Calu3 (cell line): ENCODE measurements around the gene DOCK1. TPM values are rescaled to one million over a fixed set of nuclear protein-coding genes. Genes with fewer than 3 reads are reported as not detected.

Source experiments
- BruUV-seq: library from RNA; stranded (reverse); fragments of 400-500 nt; replicated peaks from 2 replicates; lab custom pipeline; 2021; lab: Mats Ljungman, UMichigan
- CTCF ChIA-PET: fragments of 300-600 bp; sonication (Branson Sonifier 250); formaldehyde crosslinking; loops from one replicate; lab custom pipeline; 2022; ENCODE audit warnings: antibody characterized with exemption; lab: Charles Lee
- DNase-seq: peaks from one replicate; pipeline ENCODE4 v3.0.0; 2022
- H3K27ac Mint-ChIP-seq: one replicate; pipeline ENCODE4 v1.8.0; 2022; ENCODE audit warnings: mixed read lengths; ENCODE audit not compliant: unreplicated experiment
- H3K27me3 Mint-ChIP-seq: one replicate; pipeline ENCODE4 v1.8.0; 2022; ENCODE audit warnings: mixed read lengths; ENCODE audit not compliant: unreplicated experiment
- H3K36me3 Mint-ChIP-seq: one replicate; pipeline ENCODE4 v1.8.0; 2022; ENCODE audit warnings: mild to moderate bottlenecking, moderate library complexity, mixed read lengths; ENCODE audit not compliant: insufficient read depth, unreplicated experiment
- H3K4me1 Mint-ChIP-seq: one replicate; pipeline ENCODE4 v1.8.0; 2022; ENCODE audit warnings: mild to moderate bottlenecking, low read depth, mixed read lengths; ENCODE audit not compliant: unreplicated experiment
- H3K4me3 Mint-ChIP-seq: one replicate; pipeline ENCODE4 v1.8.0; 2022; ENCODE audit warnings: mild to moderate bottlenecking, low read depth, moderate library complexity, mixed read lengths; ENCODE audit not compliant: unreplicated experiment
- H3K9me3 Mint-ChIP-seq: one replicate; pipeline ENCODE4 v1.8.0; 2022; ENCODE audit warnings: low read depth, mixed read lengths; ENCODE audit not compliant: unreplicated experiment
- intact Hi-C: fragments of 100-400 bp; cut with micrococcal nuclease; formaldehyde crosslinking; loops from one replicate; pipeline ENCODE4 v1.10.0; 2022; ENCODE audit not compliant: unreplicated experiment
- total RNA-seq: library from RNA; stranded (reverse); gene quantifications from 2 replicates; pipeline ENCODE4 v1.2.3, GENCODE V29; 2022
- TF ChIP-seq, protein P1 (sequence below): fragments of 200-600 bp; IDR thresholded peaks from one replicate; pipeline ENCODE4 v1.8.0; 2022; ENCODE audit warnings: antibody characterized with exemption; ENCODE audit not compliant: unreplicated experiment

The DOCK1 gene
- total RNA-seq, 1 experiment from 2014 or later, result 34.2 TPM

DNA sequence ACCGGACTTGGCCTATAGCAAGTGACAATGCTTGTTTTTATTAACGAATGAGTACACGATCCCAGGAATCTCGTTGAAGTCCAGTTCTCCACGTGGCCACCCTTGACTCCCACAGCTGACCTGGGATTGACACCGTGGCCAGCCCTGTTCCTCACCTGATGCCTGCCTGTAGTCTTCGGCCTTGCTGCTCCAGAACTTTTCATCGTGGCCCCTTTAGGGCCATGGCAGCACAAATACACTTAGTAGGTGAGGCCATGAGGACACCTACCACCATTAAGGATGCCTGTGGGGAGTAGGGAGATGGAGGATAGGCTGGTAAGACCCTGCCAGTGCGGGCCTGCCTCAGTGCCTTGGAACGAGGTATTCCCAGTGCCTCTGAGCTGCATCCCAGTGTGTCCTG lies 321.8 kb downstream of the DOCK1 start:
- Mint-ChIP-seq H3K27me3 (no peaks in the 10 kb centered on the region), H3K4me3 (no peak overlapping the region), H3K27ac (no peak overlapping the region), H3K9me3 (no peaks in the 10 kb centered on the region), H3K36me3 (no peaks in the 10 kb centered on the region), H3K4me1 (no peaks in the 10 kb centered on the region)
- TF ChIP-seq, protein P1, sequence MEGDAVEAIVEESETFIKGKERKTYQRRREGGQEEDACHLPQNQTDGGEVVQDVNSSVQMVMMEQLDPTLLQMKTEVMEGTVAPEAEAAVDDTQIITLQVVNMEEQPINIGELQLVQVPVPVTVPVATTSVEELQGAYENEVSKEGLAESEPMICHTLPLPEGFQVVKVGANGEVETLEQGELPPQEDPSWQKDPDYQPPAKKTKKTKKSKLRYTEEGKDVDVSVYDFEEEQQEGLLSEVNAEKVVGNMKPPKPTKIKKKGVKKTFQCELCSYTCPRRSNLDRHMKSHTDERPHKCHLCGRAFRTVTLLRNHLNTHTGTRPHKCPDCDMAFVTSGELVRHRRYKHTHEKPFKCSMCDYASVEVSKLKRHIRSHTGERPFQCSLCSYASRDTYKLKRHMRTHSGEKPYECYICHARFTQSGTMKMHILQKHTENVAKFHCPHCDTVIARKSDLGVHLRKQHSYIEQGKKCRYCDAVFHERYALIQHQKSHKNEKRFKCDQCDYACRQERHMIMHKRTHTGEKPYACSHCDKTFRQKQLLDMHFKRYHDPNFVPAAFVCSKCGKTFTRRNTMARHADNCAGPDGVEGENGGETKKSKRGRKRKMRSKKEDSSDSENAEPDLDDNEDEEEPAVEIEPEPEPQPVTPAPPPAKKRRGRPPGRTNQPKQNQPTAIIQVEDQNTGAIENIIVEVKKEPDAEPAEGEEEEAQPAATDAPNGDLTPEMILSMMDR, result no peak
- intact Hi-C loops, result no loop called here
- no peak for DNase-seq
- BruUV-seq, result no TSS peak
- CTCF ChIA-PET, result no interaction called here

DNA sequence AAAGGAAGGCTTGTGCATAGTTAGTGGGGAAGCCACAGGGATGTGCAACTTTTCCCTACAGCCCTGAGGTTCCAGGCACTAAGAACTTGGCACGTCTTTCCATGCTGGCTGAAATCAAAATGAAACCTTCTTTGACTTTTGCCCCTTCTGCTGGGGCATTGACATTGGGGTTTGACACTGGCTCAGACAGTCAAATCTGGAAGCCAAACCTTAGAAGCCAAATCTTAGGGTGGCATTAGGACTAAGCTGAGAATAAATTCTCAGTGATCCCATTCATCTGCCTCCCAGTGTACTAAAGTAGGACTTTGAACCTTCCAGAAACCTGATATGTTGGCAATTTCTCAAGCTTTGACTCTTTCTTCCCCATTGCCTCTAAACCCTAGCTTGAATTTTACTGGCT lies 322.4 kb downstream of the DOCK1 start:
- intact Hi-C loops, result no loop called here
- Mint-ChIP-seq H3K4me1 (no peaks in the 10 kb centered on the region), H3K27ac (no peak overlapping the region), H3K36me3 (no peaks in the 10 kb centered on the region), H3K9me3 (no peaks in the 10 kb centered on the region), H3K27me3 (no peaks in the 10 kb centered on the region), H3K4me3 (no peak overlapping the region)
- CTCF ChIA-PET, result no interaction called here
- TF ChIP-seq, protein P1, result no peak
- no TSS peak for BruUV-seq
- no peak for DNase-seq

DNA sequence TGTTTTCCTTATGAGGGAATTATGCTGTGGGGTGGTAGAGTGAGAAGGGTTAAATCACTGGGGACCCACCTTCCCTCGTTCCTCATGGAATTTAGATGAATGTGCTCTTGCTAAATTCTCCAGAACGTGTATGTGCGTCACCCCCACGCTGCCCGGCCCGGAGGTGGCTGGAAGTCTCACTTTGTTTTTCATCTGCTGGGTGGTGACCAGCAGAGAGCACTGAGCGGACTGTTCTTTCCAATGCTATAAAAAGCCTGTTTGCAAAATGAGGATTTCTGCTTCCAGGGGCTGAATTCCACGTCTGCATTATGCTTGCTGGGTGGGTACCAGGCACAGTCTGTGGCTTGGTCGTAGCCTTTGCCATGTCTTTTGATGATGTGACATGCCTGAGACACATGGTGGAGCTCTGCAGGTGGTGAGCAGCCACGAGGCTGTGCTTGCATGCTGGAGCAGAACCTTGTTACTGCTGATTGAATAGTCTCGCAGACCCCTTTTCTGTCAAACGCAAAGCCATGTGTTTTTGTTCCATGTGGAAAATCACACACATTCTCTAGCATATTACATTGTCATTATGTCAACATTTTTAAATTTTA lies 323.1 kb downstream of the DOCK1 start:
- Mint-ChIP-seq H3K4me3 (no peak overlapping the region), H3K36me3 (no peaks in the 10 kb centered on the region)

DNA sequence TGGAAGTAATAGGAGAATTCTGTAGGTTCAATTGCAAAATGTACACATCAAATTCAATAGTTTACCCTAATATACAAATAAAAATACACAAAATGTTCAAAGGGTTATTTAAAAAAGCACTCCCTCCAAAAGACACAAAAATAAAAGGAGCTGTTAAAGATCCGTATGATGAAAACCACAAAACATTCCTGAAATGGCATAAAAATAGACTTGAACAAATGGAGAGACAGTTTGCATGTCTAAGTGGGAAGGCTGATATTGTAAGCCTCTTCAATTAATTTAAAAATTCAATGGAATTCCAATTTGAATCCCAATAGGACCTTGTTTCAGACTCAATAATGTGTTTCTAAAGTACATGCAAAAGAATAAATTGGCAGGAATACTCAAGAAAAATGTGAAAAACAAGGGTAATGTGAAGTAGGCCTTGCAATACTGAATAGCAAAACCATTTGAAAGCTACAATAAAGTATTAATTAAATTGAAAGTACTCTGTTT lies 329.1 kb downstream of the DOCK1 start:
- Mint-ChIP-seq H3K27me3 (no peaks in the 10 kb centered on the region), H3K4me1 (no peaks in the 10 kb centered on the region), H3K27ac (no peak overlapping the region), H3K9me3 (no peaks in the 10 kb centered on the region), H3K4me3 (no peak overlapping the region), H3K36me3 (no peaks in the 10 kb centered on the region)
- CTCF ChIA-PET, result no interaction called here
- TF ChIP-seq, protein P1, result no peak
- intact Hi-C loops, result no loop called here
- no TSS peak for BruUV-seq
- no peak for DNase-seq

More for the DNA sequence above, 323.1 kb downstream of the DOCK1 start:
- CTCF ChIA-PET, result no interaction called here
- no peaks in the 10 kb centered on the region for H3K9me3 Mint-ChIP-seq
- no peaks in the 10 kb centered on the region for H3K27me3 Mint-ChIP-seq
- no TSS peak for BruUV-seq
- no peak overlapping the region for H3K27ac Mint-ChIP-seq
- DNase-seq, result no peak
- intact Hi-C loops, result no loop called here
- TF ChIP-seq, protein P1, result no peak
- H3K4me1 Mint-ChIP-seq, result no peaks in the 10 kb centered on the region
